HG02852 (cell line): ENCODE data around the gene TTC27.
"Not testable (repeated sequence)": the region's sequence is repeated elsewhere in the genome, so short reads cannot be mapped to it uniquely, and the experiment has no call there.

Experiments
- ATAC-seq: cut with Tn5 transposase; IDR thresholded peaks from one replicate; pipeline ENCODE4 v1.9.1; 2021; ENCODE audit warnings: mild to moderate bottlenecking, moderate library complexity; ENCODE audit not compliant: unreplicated experiment

Gene TTC27

DNA sequence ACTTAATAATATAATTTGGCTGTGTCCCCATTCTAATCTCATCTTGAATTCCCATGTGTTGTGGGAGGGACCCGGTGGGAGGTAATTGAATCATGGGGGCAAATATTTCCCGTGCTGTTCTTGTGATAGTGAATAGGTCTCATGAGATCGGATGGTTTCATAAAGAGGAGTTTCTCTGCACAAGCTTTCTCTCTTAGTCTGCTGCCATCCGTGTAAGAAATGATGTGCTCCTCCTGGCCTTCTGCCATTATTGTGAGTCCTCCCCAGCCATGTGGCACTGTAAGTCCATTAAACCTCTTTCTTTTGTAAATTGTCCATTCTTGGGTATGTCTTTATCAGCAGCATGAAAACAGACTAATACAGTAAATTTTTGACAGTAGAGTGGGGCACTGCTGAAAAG lies 216.4 kb downstream of the TTC27 start:
- no peak for ATAC-seq

DNA sequence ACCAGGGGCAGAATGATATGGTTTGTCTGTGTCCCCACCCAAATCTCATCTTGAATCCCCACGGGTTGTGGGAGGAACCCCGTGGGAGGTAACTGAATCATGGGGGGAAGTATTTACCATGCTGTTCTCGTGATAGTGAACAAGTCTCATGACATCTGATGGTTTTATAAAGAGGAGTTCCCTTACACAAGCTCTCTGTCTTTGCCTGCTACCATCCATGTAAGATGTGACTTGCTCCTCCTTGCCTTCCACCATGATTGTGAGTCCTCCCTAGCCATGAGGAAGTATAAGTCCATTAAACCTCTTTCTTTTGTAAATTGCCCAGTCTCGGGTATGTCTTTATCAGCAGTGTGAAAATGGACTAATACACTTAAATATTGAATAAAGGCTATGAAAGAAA lies 218.4 kb downstream of the TTC27 start:
- not testable (repeated sequence) for ATAC-seq

DNA sequence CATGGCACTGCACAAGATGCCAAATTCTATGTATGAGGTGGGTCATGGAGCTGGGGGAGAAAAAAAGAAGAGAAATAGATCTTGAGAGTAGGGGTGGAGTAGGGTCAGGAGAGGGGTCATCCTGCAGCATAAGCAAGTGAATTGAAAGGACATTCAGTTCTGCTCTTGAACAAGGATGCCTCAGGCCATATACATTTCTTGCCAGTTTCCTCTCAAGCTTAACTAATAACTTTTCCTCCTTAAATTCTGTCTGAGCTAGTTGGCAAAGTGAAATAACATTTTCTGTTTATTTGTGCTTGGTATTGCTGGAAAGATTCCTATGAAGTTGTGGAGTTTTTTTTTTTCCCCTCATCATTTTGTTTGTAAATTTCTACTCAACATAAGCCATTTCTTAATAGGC lies 219.9 kb downstream of the TTC27 start:
- no peak for ATAC-seq

DNA sequence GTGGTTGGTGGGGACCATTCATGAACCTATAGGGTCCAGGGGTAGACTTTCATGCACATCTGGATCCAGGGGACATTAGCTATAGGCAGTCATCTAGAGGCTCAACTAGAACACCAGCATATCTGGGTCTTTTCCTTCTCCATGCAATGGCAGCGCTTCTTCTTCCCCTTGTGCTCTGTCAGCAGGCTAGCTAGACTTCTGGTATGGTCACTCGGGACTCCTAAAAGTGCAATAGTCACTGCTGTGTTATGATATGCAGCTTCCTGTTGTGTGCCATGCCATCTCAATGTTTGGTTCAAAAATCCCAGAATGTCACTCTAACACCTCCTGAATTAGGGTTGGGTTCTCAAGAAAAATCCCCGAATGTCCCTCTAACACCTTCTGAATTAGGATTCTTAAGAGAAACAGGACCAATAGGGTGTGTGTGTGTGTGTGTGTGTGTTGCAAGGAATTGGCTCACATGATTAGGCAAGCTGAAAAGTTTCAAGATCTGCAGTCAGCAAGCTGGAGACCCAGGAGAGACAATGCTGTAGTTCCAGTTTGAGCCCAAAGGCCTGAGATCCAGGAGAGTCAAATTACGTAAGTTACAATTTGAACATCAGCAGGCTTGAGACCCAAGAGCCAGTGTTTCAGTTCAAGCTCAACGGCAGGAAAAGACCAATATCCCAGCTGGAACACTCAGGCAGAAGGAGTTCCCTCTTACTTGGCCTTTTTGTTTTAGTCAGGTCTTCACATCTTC lies 221.8 kb downstream of the TTC27 start:
- ATAC-seq, result no peak

DNA sequence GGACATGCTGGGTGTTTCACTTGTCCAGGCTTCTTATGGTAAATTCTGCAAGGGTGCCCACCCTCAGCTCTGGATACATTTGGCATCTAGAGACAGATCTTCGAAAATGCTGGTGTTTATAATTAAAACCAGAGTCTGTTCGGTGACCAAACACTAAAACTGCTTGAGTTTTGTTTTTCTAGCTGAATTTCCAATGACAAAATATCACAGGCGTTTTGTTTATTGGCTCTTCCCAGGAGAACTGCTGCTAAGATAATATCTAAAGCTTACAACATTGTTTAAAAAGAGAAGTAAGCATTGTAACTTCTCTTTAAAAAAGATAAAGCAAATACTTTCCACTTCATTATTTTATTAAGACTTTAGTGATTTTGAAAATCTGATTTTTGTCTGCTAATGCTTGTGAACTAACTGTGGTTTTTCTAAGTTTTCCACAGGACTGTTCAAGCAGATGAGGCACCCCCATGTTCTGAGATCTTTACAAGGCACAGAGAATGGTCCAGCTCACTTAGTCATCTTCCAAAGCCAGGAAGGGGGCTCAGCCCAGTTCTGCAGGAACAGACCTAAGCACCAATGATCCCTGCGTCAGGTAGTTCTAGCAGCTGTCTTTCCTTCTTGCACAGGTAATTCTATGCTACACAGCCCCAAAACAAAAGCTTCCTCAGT lies 224.1 kb downstream of the TTC27 start:
- no peak for ATAC-seq

DNA sequence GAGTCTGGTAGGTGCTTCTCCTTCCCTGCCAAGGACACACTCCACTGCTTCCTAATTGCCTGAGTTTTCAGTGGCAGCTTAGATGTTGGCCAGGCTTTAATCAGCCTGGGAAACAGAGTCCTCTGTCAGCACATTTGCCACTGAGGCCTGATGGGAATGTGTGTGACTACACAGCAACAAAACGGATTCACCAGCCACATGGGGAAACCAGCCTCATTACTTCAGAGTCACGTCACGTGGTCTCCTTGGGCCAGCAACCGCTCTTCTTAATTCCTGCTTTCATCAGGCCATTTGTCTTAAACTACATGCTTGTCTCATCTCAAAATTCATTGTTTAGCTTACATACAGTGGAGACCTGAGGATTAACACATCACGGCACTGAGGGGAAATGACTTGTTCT lies 225.0 kb downstream of the TTC27 start:
- no peak for ATAC-seq

DNA sequence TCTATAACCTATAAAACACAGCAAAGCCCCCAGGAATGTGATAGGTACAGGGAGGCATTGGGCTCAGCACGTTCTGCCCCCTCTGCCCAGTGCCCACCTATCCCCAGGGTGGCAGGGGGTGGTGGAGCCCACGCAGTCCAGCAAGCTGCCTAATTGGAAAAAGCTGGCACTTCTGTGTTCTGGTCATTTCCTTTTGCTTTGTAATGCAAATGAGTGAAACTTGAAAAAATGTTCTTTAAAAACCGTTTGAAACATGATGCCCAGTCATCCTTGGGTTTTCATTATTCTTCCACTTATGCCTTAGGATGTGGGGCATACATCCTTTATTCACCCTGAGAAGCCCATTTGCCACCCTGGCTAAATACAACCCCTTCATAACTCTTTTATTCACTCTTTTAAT lies 229.0 kb downstream of the TTC27 start:
- no peak for ATAC-seq

DNA sequence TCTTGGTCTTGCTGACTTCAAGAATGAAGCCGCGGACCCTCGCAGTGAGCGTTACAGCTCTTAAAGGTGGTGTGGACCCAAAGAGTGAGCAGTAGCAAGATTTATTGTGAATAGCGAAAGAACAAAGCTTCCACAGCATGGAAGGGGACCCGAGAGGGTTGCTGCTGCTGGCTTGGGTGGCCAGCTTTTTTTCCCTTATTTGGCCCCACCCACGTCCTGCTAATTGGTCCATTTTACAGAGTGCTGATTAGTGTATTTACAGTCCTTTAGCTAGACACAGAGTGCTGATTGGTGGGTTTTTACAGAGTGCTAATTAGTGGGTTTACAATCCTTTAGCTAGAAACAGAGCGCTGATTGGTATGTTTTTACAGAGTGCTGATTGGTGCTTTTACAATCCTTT lies 230.9 kb downstream of the TTC27 start:
- ATAC-seq, result no peak

DNA sequence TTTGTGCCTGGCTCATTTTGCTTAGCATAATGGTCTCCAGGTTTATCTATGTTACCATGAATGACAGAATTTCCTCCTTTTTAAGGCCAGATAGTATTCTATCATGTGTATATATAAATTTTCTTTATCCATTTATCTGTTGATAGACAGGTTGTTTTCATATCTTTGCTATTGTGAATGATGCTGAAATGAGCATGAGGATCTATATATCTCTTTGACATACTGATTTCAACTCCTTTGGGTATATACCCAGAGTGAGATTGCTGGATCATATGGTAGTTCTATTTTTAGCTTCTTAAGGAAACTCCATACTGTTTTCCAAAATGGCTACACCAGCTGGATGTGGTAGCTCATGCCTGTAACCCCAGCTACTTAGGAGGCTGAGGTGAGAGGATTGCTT lies 232.5 kb downstream of the TTC27 start:
- no peak for ATAC-seq

DNA sequence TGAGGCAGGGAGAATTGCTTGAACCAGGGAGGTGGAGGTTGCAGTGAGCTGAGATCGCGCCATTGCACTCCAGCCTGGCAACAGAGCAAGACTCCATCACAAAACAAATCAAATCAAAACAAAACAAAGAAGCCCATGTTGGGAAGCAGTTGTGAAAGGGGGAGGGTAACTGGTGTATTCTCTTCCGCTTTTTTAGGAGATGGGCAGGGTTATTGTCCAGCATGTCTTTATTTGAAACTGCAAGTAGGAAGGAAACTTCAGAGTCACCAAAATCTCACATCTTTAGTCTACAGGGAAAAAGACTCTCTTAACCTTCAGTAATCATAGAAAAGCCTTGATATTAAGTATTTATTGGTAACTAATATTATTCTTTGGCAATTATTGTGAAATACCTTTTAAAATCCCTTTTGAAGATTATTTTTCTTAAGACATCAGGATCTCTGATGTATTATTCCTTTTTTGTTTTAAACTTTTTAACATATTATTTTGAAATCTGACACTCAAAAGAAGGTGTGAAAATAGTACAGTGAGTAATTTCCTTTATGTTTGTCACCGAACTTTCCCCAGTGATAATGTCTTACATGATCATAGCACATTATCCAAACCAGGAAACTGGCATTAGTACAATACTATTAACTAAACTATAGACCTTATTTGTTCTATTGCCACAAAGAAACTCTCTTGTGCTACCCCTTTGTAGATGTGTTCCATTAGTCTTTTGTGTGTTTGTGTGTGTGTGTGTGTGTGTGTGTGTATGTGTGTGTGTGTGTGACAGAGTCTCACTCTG lies 234.6 kb downstream of the TTC27 start:
- no peak for ATAC-seq

DNA sequence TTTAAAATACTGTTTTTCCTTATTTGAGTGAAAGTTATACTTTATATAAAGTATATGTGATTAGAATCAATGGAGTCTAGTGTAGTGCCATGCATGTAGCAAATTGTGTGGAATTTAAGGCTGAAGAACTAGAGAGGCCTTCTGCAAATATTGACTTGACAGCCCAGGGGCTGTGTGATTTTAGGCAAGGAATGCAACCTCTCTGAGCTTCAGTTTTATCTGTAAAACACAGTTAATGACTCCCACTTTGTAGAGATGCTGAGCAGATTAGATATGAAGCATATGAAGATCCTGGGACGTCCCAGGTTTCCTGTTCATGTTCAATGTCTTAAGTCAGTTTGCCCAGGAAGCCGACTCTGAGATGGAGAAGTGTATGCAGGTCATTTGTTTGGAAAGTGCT lies 235.5 kb downstream of the TTC27 start:
- ATAC-seq, result no peak

DNA sequence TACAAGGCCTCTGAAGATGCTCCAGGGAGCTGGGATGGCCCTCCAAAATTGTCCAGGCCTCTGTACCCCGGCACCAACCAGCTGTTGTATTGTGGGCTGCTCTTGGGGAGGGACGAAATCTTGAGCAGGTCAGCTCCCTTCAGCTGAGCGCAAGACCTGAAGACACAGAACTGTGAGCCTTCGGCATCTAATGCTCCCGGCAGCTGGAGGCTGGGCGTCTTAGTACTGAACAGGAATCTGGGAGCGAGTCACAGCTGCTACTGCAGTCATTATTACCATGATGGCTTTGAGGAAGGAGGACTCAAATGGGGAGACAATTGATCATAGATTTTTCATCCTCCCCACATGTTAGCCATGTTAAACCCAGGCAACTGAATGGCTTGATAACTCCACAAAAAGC lies 236.0 kb downstream of the TTC27 start:
- ATAC-seq, result no peak

DNA sequence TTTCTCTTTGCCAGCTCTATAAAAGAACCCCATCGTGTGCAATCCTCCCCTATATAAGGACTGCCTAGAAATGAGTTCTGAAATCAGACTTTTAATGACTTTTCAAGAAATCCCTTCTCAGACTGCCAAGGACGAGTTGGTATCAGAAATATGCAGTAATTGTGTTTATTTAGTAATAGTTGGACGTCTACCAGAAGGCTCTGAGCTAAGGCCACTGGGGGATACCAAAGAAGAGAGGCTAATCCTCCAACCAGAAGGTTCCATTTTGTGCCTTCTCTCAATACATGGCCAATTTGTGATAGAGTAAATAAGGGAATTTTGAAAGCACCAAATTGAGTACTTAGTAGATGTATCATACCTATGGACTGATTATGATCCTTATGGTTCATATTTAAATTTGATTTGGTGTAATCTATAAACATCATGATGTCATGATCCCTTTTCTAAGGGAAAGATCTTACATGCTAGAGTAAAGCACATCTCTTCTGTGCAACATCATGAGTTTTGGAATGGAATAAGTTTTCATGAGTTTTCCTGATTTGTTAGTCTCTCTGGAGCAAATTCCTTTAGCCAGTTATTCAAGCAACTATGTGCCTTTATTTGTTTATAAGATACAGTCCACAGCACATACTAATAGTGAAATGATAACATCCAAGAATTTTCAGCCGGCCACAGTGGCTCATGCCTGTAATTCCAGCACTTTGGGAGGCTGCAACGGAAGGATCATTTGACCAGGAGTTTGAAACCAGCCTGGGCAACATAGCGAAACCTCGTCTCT lies 236.7 kb downstream of the TTC27 start:
- no peak for ATAC-seq

DNA sequence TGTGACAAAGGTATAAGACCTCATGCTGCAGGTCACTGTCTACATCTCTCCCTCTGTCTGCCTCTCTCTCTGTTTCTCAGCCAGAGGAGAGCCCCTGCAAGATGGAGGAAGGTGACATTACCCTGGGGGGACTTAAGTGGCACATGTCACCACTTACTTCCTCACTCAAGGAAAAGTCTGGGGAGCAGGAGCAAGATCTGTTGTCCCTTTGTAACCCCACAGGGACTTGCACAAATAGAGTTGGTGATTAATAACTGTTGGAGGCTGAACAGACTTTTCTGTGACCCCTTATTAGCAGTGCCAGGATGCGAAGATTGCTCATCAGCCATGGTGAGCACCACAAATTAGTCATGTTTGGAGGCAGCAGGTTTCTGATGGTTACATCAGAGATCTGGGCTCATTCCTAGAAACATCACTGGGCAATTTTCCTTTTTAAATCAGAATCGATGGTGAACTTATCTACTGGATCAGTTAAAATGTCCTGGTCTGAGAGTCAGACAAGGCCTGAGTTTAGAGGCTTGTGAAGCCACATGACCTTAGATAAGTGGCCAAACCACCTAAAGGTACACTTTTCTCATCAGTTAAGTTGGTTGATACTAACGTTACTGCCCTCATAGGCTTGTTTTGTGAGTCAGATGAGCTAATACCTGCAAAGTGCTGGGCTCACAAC lies 237.7 kb downstream of the TTC27 start:
- ATAC-seq, result no peak

DNA sequence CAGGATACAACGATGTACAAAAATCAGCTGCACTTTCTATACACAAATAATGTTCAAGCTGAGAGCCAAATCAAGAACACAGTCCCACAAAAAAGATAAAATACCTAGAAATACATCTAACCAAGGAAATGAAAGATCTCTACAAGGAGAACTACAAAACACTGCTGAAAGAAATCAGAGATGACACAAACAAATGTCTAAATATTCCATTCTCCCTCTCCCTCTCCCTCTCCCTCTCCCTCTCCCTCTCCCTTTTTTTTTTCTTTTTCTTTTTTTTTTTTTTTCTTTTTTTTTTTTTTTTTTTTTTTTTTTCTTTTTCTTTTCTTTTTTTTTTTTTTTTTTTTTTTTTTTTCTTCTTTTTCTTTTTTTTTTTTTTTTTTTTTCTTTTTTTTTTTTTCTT lies 238.6 kb downstream of the TTC27 start:
- not testable (repeated sequence) for ATAC-seq
